GM18498 (cell line): ENCODE data around the gene BEST2.

Experiments used
- ATAC-seq: cut with Tn5 transposase; IDR thresholded peaks from one replicate; pipeline ENCODE4 v1.9.1; 2021; ENCODE audit warnings: mild to moderate bottlenecking, moderate library complexity; ENCODE audit not compliant: unreplicated experiment

BEST2 gene

GRCh38 chr19:12785431-12786031, 33.9 kb downstream of the BEST2 start:
- no peak for ATAC-seq

DNA sequence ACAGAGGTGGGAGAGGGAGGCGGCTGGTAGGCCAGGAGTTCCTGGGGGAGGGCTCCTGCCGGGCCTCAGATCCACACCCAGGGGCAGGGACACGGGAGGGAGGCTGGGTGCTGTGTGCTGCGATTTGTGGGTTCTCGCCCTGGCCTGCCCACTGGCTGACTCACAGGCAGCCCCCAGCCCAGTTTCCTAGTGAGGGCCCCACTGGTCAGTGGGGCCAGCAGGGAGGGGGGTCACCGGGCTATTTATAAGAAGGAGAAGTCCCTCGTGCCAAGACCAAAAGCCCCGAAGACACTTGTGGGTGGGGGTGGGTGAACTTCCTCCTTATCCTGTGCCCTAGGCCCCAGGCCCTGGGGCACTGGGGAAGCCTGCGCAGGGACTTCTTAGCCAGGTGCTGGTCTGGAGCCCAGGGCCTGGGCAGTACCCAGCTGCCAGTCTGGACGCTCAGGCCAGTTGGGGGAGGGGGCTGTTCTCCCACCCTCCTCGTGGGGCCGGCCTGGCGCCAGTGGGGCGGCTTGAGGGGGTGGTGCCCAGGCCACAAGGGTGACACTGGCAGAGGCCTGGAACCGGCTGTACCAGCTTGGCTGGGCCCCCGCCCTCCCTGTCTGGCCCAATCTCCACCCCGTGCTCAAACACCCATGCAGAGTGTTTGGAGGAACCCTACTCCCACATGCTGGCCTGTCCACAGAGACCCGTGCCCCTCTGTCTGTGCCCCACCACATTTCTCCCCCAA, 34.7 kb downstream of the BEST2 start:
- ATAC-seq = no peak

DNA sequence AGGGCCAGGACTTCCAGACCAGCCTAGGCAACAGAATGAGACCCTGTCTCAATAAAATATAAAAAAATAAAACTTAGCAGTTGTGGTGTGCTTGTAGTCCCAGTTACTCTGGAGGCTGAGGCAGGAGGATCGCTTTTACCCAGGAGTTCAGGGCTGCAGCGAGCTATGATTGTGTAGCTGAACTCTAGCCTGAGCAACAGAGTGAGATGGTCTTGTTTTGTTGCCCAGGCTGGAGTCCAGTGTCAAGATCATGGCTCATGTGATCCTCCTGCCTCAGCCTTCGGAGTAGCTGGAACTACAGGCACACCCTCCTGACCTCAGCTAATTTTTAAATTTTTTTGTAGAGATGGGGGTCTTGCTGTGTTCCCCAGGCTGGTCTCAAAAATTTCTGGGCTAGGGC, 35.4 kb downstream of the BEST2 start:
- ATAC-seq = no peak

DNA sequence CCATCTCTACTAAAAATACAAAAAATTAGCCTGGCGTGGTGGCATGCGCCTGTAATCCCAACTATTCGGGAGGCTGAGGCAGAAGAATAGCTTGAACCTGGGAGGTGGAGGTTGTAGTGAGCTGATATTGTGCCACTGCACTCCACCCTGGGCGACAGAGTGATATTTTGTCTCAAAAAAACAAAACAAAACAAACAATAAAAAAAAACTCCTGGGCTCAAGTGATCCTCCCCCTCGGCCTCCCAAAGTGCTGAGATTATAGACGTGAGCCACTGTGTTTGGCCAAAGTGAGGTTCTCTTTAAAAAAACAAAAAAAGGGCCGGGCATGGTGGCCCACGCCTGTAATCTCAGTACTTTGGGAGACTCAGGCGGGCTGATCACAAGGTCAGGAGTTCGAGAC, 35.9 kb downstream of the BEST2 start:
- ATAC-seq = no peak

- ATAC-seq = no peak
Observed at GRCh38 chr19:12788042-12788681, 36.6 kb downstream of the BEST2 start.

DNA sequence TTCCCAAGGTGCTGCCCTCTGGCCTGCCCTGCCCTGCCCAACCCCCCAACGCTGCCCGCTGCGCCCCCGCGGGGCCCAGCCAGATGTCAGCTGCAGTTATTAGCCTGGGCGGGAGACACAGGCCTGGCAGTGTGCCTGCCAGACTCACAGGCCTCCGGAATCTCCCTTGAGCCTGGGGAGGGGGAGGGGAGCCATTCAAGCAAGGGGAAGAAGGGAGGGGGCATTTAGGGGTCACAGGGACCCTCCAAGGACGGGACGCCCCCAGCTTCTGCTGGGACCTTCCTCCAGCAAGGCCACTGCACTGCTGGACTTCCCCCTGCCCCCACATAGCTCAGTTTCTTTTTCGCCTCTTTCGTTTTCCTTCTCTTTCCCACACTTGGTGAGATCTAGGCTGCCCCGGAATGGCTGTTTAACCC, 37.1 kb downstream of the BEST2 start:
- no peak for ATAC-seq

- ATAC-seq = no peak
Observed at GRCh38 chr19:12789098-12789903, 37.7 kb downstream of the BEST2 start.

- peak; percentile 44 for ATAC-seq
Observed at GRCh38 chr19:12789904-12790619, 38.5 kb downstream of the BEST2 start.

GRCh38 chr19:12790628-12791344, 39.2 kb downstream of the BEST2 start:
- ATAC-seq = no peak

DNA sequence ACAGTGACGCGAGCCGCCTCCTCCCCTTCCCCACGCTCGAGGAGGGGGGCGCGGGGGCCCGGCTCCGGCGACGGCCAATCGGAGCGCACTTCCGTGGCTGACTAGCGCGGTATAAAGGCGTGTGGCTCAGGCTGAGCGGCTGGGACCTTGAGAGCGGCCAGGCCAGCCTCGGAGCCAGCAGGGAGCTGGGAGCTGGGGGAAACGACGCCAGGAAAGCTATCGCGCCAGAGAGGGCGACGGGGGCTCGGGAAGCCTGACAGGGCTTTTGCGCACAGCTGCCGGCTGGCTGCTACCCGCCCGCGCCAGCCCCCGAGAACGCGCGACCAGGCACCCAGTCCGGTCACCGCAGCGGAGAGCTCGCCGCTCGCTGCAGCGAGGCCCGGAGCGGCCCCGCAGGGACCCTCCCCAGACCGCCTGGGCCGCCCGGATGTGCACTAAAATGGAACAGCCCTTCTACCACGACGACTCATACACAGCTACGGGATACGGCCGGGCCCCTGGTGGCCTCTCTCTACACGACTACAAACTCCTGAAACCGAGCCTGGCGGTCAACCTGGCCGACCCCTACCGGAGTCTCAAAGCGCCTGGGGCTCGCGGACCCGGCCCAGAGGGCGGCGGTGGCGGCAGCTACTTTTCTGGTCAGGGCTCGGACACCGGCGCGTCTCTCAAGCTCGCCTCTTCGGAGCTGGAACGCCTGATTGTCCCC, 39.9 kb downstream of the BEST2 start, which contains the start of gene JUNB:
JUNB (plus strand) TSS at position 142 of the 706 bp plus-strand sequence; CDS start at position 428, 286 bp downstream.
- ATAC-seq = peak; percentile 36

GRCh38 chr19:12792051-12792852, 40.7 kb downstream of the BEST2 start:
- no peak for ATAC-seq

DNA sequence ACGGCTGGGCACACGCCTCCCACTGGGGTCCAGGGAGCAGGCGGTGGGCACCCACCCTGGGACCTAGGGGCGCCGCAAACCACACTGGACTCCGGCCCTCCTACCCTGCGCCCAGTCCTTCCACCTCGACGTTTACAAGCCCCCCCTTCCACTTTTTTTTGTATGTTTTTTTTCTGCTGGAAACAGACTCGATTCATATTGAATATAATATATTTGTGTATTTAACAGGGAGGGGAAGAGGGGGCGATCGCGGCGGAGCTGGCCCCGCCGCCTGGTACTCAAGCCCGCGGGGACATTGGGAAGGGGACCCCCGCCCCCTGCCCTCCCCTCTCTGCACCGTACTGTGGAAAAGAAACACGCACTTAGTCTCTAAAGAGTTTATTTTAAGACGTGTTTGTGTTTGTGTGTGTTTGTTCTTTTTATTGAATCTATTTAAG, 41.3 kb downstream of the BEST2 start:
- ATAC-seq = no peak

DNA sequence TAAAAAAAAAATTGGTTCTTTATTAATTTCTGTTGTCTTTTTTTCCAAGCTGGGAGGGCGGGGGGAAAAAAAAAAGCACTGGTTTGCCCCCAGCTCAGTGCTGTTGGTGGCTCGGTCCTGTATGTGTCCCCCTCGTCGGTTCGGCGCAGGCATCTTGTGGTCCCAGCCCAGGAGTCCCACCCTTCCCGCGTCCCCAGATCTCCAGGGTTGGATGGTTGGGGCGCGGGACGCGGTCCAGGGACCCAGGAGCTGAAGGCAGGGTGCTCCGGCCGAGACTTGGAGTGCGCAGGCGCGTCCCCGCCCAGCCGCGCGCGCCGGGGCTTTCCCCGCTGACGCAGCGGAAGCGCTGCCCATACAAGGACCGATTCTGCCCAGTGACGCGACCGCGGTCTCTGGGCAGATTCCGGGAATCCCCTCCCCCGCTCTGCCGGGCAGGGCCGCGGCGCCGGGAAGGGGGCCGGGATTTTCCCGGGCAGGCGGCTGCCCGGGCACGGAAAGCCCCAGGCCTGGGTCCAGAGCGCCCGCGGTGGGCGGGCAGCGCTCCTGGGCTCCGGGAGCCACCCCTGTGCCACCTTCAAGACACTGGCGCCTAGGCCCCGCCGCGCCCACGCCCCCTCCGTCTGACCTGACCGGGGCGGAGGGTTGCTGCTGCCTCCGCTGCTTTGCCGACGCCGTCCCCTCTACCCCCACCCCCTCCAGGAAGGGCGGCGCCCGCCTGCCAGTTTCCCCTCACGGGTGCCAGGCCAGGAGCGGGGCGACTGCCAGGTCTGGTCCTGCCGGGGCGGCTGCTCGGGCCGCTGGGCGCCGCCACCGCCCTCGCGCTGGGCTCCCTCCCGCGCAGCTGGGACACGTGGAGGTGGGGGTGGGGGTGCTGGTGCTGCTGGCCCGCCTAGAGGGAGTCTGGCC, 42.0 kb downstream of the BEST2 start:
- ATAC-seq = peak; percentile 34

DNA sequence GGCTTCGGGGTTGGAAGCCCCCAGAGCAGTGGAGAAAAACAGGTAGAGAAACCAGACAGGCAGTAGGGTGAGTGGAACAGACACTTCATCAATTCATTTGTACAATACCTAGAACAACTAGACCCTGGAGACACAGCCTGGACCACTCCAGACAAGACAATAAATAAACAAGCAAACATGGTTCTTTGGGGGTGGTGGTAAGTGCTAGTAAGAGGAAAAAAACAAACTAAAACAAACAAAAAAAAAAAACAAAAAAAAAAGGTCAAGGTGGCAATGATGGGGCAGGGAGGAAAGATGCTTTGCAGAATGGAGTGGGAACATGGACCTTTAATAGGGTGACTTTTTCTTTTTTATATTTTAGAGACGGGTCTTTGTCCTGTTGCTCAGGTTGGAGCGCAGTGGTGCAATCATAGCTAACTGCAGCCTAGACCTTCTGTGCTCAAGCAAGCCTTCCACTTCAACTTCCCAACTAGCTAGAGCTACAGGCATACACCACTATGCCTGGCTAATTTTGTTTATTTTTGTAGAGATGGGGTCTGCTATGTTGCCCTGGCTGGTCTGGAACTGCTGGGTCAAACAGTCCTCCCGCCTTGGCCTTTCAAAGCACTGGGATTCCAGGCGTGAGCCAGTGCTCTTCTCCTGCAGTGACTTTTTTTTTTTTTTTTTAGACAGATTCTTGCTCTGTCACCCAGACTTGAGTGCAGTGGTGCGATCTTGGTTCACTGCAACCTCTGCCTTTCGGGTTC, 42.8 kb downstream of the BEST2 start:
- ATAC-seq = no peak

GRCh38 chr19:12794971-12795381, 43.4 kb downstream of the BEST2 start:
- no peak for ATAC-seq

- ATAC-seq = no peak
Observed at GRCh38 chr19:12796146-12797071, 44.8 kb downstream of the BEST2 start.
